C4-2B (cell line): ENCODE results near the gene SLC10A7.

Experiments used
- CTCF ChIP-seq: fragments of 450-650 bp; conservative IDR thresholded peaks from 2 replicates; pipeline ENCODE4 v1.5.1; 2017; ENCODE audit warnings: mild to moderate bottlenecking
- ZFX ChIP-seq: fragments of 450-650 bp; IDR thresholded peaks from 2 replicates; pipeline ENCODE4 v1.6.1; 2017

- TF ChIP-seq CTCF (no peak), ZFX (no peak)
These were observed 253.9 kb downstream of the SLC10A7 start for GRCh38 chr4:146267826-146268225.
